Left colon (tissue), 2 donors: ENCODE data around the gene SGPL1. TPM values are rescaled to one million over a fixed set of nuclear protein-coding genes. Genes with fewer than 3 reads are reported as not detected.
"Not testable (repeated sequence)": the region's sequence is repeated elsewhere in the genome, so short reads cannot be mapped to it uniquely, and the experiment has no call there.

Source experiments
- ATAC-seq: fragments of 200-7000 bp; cut with Tn5 transposase; one replicate; pipeline ENCODE4 v1.9.1; 2020; ENCODE audit warnings: mild to moderate bottlenecking, moderate library complexity
- DNase-seq, 2 donors: peaks; one replicate each; pipeline ENCODE4 v3.0.0-alpha.2; 2020
- intact Hi-C, 2 donors: fragments of 100-400 bp; cut with DNase I in 1 of 2; cut with micrococcal nuclease in 1 of 2; formaldehyde crosslinking; loops; one replicate each; pipeline versions ENCODE4 v1.11.2 to v1.14.0; 2022; cut with DNase I, micrococcal nuclease
- total RNA-seq, 2 donors: library from RNA; stranded (reverse); fragmentation: NEBNext Ultra II Directional; extraction: Animal tissue kit (Norgen Biotek cat#: 25700); gene quantifications; one replicate each; pipeline ENCODE4 v1.2.1, GENCODE V29; 2021
- donor health status: DM: no; HTN: no; CAD: no.
- donor health status: DM: yes; HTN: yes; CAD: no.

SGPL1 gene
- total RNA-seq, 2 donors from 2014 or later: 68.8 to 82.2 TPM

- DNase-seq (no peak), ATAC-seq (no peak)
- intact Hi-C loops: no loop called here
Measured at GRCh38 chr10:70908406-70909296, 92.9 kb downstream of the SGPL1 start.

GRCh38 chr10:70909326-70909935, 93.7 kb downstream of the SGPL1 start:
- intact Hi-C loops: no loop called here
- ATAC-seq (no peak), DNase-seq (no peak)

- DNase-seq (peak in 1 of 2 donors; percentile 12), ATAC-seq (no peak)
- intact Hi-C loops: no loop called here
Measured at GRCh38 chr10:70910486-70911341, 95.0 kb downstream of the SGPL1 start.

GRCh38 chr10:70911386-70911785, 95.6 kb downstream of the SGPL1 start:
- ATAC-seq (no peak), DNase-seq (peak in 1 of 2 donors; percentile 11)
- intact Hi-C loops: no loop called here

GRCh38 chr10:70912556-70912955, 96.8 kb downstream of the SGPL1 start:
- ATAC-seq: no peak
- peak in 1 of 2 donors; percentile 6 for DNase-seq
- intact Hi-C loops: no loop called here

- intact Hi-C loops: no loop called here
- ATAC-seq (no peak), DNase-seq (peak in 1 of 2 donors; percentile 5)
Measured at GRCh38 chr10:70913191-70913892, 97.6 kb downstream of the SGPL1 start.

GRCh38 chr10:70913893-70914240, 98.1 kb downstream of the SGPL1 start:
- intact Hi-C loops: no loop called here
- ATAC-seq (no peak), DNase-seq (peak in 1 of 2 donors; percentile 5)

- ATAC-seq (no peak), DNase-seq (peak in 1 of 2 donors; percentile 8)
- intact Hi-C loops: no loop called here
Measured at GRCh38 chr10:70914316-70914864, 98.6 kb downstream of the SGPL1 start.

- intact Hi-C loops: no loop called here
- ATAC-seq (no peak), DNase-seq (no peak)
Measured at GRCh38 chr10:70915206-70915605, 99.5 kb downstream of the SGPL1 start.

GRCh38 chr10:70915806-70916205, 100.1 kb downstream of the SGPL1 start:
- intact Hi-C loops: no loop called here
- DNase-seq: no peak
- no peak for ATAC-seq

GRCh38 chr10:70916241-70916640, 100.5 kb downstream of the SGPL1 start:
- no peak for ATAC-seq
- intact Hi-C loops: no loop called here
- no peak for DNase-seq

GRCh38 chr10:70917226-70917625, 101.5 kb downstream of the SGPL1 start:
- ATAC-seq (no peak), DNase-seq (no peak)
- intact Hi-C loops: no loop called here

- ATAC-seq (no peak), DNase-seq (no peak)
- intact Hi-C loops: no loop called here
Measured at GRCh38 chr10:70917635-70918034, 101.9 kb downstream of the SGPL1 start.

GRCh38 chr10:70918851-70919530, 103.2 kb downstream of the SGPL1 start:
- peak in 1 of 2 donors; percentile 44 for DNase-seq
- ATAC-seq: peak; percentile 80
- intact Hi-C loops: no loop called here

- intact Hi-C loops: loop anchor here in 1 of 2 donors (10.0 kb wide), 1 partner anchor 285 kb away; no protein-coding TSS in a partner anchor
- DNase-seq, ATAC-seq: not testable (repeated sequence)
Measured at GRCh38 chr10:70919906-70920305, 104.2 kb downstream of the SGPL1 start.

GRCh38 chr10:70920519-70920918, 104.8 kb downstream of the SGPL1 start:
- intact Hi-C loops: loop anchor here in 1 of 2 donors (10.0 kb wide), 1 partner anchor 284 kb away; no protein-coding TSS in a partner anchor
- DNase-seq (peak; percentile 67 to 75), ATAC-seq (peak; percentile 88)

- intact Hi-C loops: loop anchor here in 1 of 2 donors (10.0 kb wide), 1 partner anchor 284 kb away; no protein-coding TSS in a partner anchor
- ATAC-seq: no peak
- no peak for DNase-seq
Measured at GRCh38 chr10:70921285-70921684, 105.5 kb downstream of the SGPL1 start.

GRCh38 chr10:70923696-70924095, 107.9 kb downstream of the SGPL1 start:
- ATAC-seq (no peak), DNase-seq (no peak)
- intact Hi-C loops: loop anchor here in 1 of 2 donors (10.0 kb wide), 1 partner anchor 281 kb away; no protein-coding TSS in a partner anchor
